Fibroblast of skin of scalp (primary cell): Measurements from ENCODE around the gene IL15RA.
A peak's percentile ranks its signal among the peaks of the same experiment; 100 is the strongest.
"Not testable (repeated sequence)": the region's sequence is repeated elsewhere in the genome, so short reads cannot be mapped to it uniquely, and the experiment has no call there.

Experiments used
- DNase-seq: peaks from one replicate; pipeline ENCODE4 v3.0.0-alpha.2; 2013

Gene IL15RA

DNA sequence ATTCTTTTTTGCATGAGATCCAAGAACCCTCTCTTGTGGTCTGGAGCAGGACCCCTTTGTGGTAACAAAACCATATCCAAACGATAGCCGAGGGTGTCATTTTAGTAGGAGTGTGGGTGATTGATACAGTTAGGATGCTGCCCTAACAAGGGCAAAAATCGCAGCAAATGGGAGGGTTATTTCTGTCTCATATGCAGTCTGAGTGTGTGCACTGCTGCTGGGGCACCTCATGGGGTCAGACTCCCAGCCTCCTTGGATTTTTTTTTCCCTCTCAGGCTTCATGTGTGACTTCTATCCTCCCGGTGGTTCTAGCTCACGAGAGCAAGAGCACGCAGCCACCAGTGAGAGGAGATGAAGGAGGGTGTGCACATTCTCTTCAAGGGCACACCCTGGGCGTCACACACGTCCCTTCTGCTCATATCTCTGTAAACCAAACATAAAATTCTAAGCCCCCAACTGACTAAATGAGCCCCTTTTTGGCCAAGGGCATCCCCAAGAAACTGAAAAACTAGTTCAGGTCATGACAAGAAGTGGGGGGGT lies 28.6 kb upstream of the IL15RA start:
- DNase-seq: no peak

DNA sequence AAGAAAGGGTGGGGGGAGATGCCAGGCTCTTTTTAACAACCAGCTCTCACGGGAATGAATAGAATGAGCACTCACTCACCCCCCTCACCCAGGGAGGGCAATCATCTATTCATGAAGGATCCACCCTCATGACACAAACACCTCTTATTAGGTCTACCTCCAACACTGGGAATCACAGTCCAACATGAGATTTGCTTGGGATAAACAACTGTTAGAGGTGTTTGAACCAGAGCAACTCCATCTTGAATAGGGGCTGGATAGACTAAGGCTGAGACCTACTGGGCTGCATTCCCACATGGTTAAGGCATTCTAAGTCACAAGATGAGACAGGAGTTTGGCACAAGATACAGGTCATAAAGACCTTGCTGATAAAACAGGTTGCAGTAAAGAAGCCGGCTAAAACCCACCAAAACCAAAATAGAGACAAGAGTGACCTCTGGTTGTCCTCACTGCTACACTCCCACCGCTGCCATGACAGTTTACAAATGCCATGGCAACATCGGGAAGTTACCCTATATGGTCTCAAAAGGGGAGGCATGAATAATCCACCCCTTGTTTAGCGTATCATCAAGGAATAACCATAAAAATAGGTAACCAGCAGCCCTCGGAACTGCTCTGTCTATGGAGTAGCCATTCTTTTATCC lies 27.9 kb upstream of the IL15RA start:
- not testable (repeated sequence) for DNase-seq

DNA sequence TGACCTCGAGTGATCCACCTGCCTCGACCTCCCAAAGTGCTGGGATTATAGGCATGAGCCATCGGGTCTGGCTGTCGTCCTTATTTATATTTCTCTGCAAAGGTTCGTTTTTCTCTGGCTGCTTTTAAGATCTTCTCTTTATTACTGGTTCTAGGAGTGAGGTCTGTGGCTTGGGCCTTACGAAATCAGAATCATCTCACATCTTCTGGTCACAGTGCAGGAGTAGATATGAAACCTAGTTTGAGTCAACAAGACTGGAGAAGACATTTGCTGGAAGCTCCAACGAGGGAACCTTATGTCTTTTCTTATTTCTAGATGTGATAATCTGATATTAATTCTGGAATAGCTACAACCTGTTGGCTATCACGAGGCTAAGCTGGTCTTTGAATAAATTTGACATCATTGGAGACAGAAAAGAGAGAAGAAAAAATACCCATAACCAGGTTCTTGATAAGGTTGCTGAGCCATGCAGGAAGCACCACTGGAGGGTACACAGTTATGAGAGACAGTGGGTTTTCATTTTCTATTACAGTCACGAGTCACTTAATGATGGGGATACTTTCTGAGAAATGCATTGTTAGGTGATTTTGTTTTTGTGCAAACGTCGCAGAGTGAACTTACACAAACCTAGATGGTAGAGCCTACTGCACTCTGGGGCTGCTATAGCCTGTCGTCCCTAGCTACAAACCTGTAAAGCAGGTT lies 25.6 kb upstream of the IL15RA start:
- DNase-seq: no peak

DNA sequence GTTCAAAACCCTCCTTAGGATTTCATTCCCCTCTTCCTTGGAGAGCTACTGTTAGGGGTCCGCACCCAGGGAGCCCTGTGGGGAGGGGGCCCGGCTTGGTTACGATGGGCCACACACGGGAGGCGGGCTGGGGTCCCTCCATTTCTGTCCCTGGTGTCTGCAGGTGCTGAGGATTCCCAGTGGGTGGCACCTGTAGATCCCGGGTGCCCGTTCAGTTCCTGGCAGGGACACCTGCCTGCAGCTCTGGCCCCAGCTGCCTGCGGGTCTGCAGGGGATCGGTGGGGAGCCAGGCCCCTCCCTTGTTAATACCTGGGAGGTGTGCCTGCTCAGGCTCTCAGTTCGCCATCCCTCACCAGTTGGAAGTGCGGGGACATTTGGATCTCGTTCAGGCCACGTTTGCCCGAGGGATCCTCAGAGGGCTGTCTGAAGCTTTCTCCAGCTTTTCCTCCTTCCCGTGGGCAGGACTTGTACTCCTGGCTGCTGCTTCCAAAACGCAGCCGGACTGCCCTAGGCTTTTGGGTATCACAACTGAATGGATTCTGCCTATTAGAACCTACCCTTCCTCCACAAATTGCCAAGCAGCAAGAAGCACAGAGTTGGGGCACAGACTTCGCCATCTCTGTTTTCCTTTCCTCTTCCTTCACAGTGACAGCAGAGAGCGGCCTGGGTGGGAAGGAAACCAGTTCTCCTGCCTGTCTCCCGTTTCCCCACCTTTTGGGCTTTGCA lies 22.3 kb upstream of the IL15RA start:
- DNase-seq: no peak

DNA sequence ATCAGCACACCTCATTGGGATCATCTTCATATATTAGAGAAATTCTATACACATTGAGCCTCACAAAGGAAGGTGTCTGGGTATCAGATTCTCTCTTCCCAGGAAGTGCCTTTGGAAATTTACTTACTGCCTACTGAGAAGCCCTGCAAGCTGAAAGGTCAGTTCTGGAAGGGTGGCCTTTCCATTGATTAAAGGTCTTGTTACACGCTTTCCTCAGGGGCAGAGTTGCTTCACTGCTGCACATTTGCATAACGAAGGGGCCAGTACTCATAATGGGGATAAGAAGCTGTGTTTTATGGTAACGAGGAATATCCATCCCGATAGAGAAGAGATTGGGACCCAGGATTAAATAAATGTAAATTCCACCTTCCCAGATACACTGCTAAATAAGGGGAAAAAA lies 19.4 kb upstream of the IL15RA start:
- no peak for DNase-seq

DNA sequence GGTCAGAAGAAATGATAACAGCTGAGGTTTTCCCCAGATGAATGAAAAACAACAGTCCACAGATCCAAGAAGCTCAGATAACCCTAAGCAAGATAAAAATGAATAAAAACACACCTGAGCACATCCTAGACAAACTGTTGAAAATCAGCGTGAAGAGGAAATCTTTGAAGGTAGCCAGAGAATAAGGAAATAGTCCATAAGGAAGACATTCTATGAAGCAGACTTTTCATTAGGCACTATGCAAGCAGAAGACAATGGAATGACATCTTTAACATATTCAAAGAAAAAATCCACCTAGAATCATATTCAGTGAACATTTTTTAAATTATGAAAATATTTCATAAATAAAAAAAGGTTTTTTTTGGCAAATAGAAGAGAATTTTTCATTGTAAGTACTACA lies 15.1 kb upstream of the IL15RA start:
- no peak for DNase-seq

DNA sequence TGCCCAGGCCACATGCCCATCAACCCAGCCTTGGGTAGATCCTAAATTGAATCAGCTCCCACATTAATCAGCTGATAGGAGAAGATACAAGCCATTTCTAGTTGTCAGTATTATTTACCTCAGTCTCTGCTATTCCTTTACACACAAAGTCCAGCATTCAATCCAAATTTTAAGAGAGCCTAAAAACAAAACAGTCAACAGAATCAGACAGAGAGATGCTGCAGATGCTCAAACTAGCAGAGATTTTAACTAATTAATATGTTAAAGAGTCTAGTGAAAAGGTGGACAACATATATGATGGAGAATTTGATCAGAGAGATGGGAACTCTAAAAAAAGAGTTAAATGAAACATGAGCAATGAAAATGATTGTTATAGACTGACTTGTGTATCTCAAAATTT lies 14.4 kb upstream of the IL15RA start:
- DNase-seq: no peak

DNA sequence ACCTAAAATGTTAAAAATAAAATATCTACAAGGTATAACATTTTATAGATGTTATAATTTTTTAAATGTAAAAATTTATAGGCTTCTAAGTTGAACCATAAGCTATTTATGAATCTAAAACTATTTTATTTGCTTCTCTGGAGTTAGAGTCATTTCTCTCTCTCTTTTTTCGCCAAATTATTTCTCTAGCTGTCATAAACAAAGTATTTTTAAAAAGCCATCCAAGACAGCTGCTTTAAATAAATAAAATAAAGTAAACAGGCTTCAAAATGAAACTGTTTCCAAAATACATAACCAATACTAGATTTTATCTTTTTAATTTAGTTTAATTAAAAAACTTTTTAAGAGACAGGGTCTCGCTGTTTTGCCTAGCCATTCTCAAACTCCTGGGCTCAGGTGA lies 12.4 kb upstream of the IL15RA start:
- DNase-seq: no peak

DNA sequence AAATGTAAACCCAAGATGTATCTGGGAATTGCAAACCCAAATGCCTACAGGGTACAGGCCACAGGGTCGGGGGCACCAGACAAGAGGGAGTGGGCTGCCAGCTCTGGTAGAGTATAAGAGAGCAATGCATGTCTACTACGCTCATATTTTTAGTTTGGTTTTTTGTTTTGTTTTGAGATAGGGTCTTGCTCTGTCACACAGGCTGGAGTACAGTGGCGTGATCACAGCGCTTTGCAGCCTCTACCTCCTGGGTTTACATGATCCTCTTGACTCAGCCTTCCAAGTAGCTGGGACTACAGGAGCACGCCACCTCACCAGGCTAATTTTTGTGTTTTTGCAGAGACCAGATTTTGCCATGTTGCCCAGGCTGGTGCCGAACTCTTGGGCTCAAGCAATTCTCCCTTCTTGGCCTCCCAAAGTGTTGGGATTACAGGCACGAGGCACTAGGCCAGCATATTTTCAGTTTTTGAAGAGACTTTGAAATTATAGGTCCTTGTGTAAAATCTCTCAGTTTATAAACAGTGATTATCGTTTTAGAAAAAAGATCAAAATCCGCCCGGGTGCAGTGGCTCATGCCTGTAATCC lies 11.1 kb upstream of the IL15RA start:
- DNase-seq: no peak

DNA sequence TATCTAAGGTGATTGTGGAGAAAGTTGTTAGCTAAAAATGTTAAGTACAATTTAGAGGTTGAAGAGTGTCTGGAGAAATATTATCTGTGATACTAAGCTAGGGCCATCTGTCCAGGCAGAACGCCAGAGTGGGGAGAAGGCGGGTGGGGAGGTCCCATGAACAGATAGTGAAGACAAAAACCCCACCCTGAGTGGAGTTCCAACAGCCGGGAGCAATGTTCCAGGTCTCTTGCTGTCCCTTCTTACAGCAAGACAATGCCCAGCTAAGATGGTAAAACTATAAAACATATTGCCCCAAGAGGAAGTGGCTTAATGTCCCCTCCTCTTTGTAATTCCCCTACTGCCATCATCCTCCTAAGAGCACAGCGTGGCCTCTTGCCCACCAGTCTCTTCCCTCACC lies 10.4 kb upstream of the IL15RA start:
- no peak for DNase-seq

DNA sequence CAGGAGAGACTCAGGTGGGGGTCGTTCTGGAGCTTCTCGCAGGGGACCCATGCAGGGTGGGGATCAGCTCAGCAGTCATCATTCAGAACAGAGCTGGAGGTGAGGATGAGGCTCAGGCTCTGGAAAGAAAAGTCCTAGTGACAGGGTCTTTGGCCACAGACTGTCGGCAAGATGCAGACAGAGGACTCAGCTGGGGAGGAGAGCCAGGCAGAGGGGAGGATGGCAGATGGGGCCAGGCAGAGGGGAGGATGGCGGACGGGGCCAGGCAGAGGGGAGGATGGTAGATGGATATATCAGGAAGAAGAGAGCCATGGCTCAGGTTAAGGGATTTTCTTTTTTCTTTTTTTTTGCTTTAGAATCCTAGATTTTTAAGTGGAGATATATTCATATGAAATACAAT lies 7.7 kb upstream of the IL15RA start:
- no peak for DNase-seq

DNA sequence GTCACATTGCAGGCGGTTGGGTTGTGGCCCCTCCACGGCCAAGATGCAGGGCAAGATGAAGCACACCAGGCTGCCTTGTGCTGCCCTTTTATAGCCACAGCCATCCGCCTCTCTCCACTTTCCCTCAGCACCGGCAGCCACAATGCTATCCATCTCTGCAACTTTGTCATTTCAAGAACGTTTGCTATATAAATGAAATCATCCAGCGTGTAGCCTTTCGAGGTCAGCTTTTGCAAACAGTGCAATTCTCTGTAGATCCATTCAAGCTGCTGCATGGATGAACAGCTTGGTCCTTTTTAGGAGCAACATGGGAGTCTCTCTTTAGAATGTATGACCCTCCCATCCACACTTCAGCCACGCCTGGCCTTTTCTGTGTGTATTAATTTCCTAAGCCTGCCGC lies 6.4 kb upstream of the IL15RA start:
- no peak for DNase-seq

DNA sequence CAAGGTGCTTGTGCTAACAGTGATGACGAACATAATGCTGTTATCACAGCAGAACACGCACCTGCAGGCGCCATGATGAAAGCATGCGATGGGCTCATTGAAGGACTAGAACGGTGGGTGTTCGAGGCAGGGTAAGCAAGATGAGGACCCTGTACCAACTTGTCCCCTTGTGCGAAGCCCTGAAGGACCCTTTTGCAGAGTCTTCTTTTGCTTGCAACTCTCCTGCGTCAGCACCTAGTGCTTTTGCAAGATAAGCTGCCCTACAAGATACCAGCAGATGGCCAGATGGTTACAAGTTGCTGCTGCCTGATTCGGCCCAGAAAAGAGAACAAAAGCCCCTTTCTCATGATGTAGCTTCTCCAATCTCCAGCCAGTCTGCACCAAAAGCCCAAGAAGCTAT lies 4.2 kb upstream of the IL15RA start:
- DNase-seq: no peak

DNA sequence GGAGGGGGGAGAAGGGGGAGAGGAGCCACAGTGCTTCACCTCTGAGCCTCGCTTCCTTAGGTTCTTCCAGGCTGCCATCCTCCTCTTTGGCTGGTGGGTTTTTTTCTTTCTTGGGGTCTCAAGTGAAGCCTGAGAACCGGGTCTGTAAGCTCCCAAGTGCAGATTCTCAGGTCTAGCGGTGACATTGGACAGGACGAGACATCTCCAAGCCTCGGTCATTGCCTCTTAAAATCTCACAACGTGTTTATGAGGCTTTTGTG lies 817 bp upstream of the IL15RA start:
- DNase-seq: no peak

DNA sequence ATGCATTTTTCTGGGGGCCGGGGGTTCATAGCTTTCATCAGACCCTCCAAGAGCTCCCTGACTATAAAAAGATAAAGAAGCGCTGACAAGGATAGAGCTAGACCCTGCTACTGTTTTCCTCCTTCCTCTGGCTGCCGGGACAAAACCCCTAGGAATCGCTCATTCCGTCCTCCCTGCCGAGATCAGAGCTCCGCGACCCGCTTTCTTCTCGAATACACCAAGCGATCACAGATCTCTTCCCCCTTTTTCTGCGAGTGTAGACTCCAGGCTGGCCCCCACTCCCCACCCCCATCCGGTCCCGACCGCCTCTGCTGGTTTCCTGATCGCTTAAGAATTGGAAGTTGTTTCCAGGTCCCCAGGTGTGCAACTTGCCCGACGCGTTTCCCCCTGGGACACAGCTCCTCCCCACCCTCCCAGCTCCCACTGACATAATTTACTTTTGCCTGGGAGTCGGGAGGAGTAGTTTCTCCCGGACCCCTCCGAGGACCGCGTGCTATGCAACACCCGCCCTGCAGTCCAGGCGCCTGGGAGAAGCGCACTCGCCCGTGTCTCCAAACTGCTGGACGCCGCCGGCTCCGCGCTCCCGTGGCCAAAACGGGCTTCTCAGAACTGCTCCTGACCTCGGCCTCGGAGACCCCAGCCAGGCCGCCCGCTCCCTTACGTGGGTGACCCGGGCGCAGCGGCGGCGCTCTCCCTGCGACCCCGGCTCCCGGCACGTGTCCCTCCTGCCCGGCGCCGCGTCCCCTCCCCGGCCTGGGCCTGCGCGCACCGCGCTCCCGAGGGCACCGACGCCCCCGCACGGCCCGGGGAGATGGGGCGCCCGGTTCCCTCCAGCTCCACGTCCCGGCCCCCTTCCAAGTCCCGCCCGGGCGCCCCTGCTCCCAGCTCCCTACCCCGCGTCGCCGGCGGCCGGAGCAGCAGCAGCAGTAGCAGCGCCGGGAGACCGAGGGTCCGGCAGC lies 552 bp downstream of the IL15RA start:
- peak; percentile 29 for DNase-seq

DNA sequence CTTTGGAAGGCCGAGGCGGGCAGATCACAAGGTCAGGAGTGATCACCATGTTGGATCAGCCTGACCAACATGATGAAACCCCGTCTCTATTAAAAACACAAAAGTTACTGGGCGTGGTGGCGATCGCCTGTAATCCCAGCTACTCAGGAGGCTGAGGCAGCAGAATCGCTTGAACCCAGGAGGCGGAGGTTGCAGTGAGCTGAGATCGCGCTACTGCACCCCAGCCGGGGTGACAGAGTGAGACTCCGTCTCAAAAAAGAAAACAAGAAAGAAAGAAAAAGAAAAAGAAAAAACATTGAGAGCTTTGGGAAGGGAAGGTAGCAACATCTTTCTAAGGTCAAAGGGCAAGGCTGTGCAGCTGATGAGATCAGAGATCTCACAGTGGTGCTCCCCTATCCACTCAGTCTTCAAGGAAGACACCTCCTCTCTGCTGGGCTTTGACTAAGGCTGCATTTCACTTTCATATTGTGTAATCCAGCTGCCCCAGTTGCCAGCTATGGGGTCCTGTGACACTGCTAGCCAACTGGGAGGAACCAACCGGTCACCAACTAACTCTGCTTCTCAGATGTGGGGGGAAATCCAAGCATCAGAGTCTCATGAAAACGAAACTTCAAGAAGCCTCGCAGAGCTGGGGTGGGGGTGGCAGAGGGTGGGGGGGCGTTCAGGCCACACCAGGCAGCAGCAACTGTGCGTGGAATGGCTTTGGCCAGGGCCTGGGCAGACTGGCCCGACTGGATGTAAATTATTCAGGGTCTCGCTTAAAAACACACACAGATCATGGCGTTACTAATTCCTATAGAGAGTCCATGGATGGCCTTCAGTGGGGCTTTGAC lies 1.5 kb downstream of the IL15RA start:
- DNase-seq: no peak

DNA sequence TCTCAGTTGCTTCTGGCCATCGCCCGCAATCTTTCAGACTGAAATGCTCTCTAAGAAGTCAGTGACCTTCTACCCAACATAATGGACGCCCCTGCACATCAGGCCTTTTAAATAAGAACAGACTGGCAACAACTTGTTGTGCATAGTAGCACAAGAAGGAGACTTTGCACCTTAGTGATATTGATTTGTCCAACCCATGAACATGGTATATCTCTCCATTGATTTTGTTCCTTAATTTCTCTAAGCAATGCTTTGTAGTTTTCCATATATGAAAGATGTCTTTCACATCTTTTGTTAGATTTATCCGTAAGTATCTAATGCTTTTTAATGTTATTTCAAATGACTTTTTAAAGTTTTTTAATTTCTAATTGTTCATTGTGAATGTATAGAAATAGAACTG lies 4.3 kb downstream of the IL15RA start:
- no peak for DNase-seq

DNA sequence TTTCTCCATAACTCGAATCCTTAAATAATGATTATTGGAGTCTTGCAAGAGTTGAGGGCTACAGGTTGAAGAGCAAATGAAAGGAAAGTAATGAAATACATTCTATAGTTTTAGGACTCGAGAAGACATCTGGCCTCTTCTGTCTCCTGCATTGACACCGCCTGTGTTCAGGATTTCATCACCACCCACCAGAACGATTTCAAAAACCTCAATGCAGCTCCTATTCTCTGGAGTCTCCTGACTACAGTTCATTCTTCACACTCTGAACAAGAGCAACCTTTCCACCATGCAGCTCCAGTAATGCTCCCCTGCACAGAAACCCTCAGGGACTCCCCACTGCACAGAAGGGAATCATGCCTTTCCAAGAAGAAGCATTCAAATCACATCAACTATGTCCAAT lies 5.5 kb downstream of the IL15RA start:
- DNase-seq: no peak

DNA sequence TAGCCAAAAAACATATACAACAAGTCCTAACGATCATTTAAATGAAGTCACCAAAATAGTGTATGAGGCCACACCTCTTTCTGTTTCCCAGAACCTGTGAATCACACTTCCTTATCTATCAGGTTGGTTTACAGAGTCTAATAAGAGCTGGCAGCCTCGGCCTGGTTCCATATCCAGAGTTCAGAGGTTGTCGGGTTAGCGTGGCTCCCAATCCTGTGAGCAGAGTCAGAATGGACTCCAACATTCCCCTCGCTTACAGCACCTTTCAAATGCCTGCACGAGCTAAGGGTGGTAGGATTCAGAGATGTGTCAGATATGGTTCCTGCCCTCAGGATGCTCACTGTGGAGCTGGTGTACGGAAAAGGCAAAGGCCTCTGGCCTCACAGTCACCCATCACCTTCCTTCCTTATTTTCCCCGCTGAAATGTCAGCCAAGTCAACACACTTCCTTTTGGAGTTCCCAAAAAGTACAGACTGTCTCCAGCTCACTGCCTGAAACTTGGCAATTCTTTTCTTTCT lies 6.0 kb downstream of the IL15RA start:
- DNase-seq: no peak

DNA sequence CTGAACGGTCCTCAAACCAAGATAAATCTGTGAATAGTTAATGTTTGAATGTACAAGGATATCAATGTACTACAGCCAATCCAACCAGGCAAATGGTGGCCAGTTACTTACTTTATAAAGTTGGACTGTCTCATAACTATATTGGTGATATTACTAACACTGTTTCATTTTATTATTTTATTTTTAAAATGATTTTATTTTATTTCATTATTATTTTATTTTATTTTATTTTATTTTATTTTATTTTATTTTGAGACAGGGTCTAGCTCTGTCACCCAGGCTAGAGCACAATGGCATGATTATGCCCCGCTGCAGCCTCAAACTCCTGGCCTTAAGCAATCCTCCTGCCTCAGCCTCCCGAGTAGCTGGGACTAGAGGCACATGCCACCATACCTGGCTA lies 6.8 kb downstream of the IL15RA start:
- DNase-seq: no peak

DNA sequence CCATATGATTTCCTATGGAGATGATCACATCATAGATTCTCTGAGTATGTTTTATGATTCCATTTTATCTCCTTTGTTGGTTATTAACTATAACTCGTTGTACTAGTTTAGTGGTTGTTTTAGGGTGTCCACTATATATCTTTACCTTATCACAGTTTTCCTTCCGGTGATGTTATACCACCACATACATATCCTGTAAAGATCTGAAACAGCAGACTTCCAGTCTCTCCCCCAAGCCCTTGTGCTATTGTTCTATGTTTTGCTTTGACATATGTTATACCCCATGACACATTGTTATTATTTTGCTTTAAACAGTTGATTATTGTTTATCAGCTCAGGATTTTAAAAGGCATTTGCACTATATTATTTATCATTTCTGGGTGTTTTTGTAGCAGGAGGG lies 7.3 kb downstream of the IL15RA start:
- DNase-seq: no peak
